ENCODE measurements around the gene ADAM22. TPM values are rescaled to one million over a fixed set of nuclear protein-coding genes. Genes with fewer than 3 reads are reported as not detected.

Gene ADAM22
- total RNA-seq, 2 donors from 2014 or later = 1.0 to 3.6 TPM

GRCh38 chr7:88002617-88003016 lies 68.6 kb downstream of the ADAM22 start:
- Histone ChIP-seq H3K27ac (no peak overlapping the region), H3K27me3 (no peaks in the 10 kb centered on the region), H3K4me1 (no peaks in the 10 kb centered on the region), H3K9me3 (no peaks in the 10 kb centered on the region), H3K4me3 (no peak overlapping the region), H3K36me3 (replicated peaks in 1 of 2; ENCODE audit: insufficient read depth in 1 of 2, low read depth in 2 of 2) (no peaks in the 10 kb centered on the region)
- no peak for ATAC-seq
- DNase-seq = no peak
- TF ChIP-seq CTCF (IDR thresholded peaks at IDR 0.05) = no peak
- no peak for TF ChIP-seq POLR2A (IDR thresholded peaks at IDR 0.05)
- intact Hi-C loops (cut with DNase I) = no loop called here

DNA sequence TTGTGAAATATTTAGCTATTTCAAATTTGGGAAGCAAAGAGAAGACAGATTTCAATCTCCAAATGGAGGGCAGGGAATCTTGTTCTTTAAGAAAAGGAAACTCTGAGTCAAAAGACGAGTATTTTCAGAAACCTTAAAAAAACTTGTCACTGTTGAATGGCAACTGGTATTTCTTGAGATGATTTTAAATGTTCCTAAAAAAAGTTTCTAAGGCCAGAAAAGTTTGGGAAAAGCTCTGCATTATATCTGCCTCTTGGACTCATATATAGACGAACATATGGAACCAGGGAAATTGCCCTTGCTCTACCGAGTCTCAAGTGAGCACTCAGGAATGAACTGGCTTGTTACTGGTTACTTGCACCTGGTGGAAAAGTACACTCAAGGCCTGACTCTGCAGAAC lies 69.5 kb downstream of the ADAM22 start:
- Histone ChIP-seq H3K4me3 (no peak overlapping the region), H3K9me3 (no peaks in the 10 kb centered on the region), H3K27me3 (no peaks in the 10 kb centered on the region), H3K4me1 (no peaks in the 10 kb centered on the region), H3K36me3 (replicated peaks in 1 of 2; ENCODE audit: insufficient read depth in 1 of 2, low read depth in 2 of 2) (no peaks in the 10 kb centered on the region), H3K27ac (no peak overlapping the region)
- ATAC-seq = no peak
- no peak for DNase-seq
- 77 to 82% methylated on average over 3 of the region's 3 CpGs for WGBS, 2 donors
- TF ChIP-seq POLR2A (IDR thresholded peaks at IDR 0.05) = no peak
- TF ChIP-seq CTCF (IDR thresholded peaks at IDR 0.05) = no peak
- intact Hi-C loops (cut with DNase I) = no loop called here

GRCh38 chr7:88005191-88005590 lies 71.1 kb downstream of the ADAM22 start:
- Histone ChIP-seq H3K27ac (no peak overlapping the region), H3K4me1 (no peaks in the 10 kb centered on the region), H3K4me3 (no peak overlapping the region), H3K27me3 (no peaks in the 10 kb centered on the region), H3K36me3 (replicated peaks in 1 of 2; ENCODE audit: insufficient read depth in 1 of 2, low read depth in 2 of 2) (no peaks in the 10 kb centered on the region), H3K9me3 (no peaks in the 10 kb centered on the region)
- ATAC-seq (no peak), DNase-seq (no peak)
- intact Hi-C loops (cut with DNase I) = no loop called here
- TF ChIP-seq POLR2A (IDR thresholded peaks at IDR 0.05) (no peak), CTCF (IDR thresholded peaks at IDR 0.05) (no peak)

GRCh38 chr7:88009651-88010050 lies 75.6 kb downstream of the ADAM22 start:
- no peaks in the 10 kb centered on the region for H3K9me3 ChIP-seq
- ATAC-seq (no peak), DNase-seq (no peak)
- intact Hi-C loops (cut with DNase I) = no loop called here
- TF ChIP-seq POLR2A (IDR thresholded peaks at IDR 0.05) (no peak), CTCF (IDR thresholded peaks at IDR 0.05) (no peak)
- H3K27me3 ChIP-seq = no peaks in the 10 kb centered on the region
- H3K4me3 ChIP-seq = no peak overlapping the region
- no peaks in the 10 kb centered on the region for H3K4me1 ChIP-seq
- H3K36me3 ChIP-seq (replicated peaks in 1 of 2; ENCODE audit: insufficient read depth in 1 of 2, low read depth in 2 of 2) = no peaks in the 10 kb centered on the region
- WGBS, 2 donors = 81 to 83% methylated on average over 3 of the region's 3 CpGs
- no peak overlapping the region for H3K27ac ChIP-seq

- Histone ChIP-seq H3K4me1 (no peaks in the 10 kb centered on the region), H3K36me3 (replicated peaks in 1 of 2; ENCODE audit: insufficient read depth in 1 of 2, low read depth in 2 of 2) (no peaks in the 10 kb centered on the region), H3K9me3 (no peaks in the 10 kb centered on the region), H3K27ac (no peak overlapping the region), H3K27me3 (no peaks in the 10 kb centered on the region), H3K4me3 (no peak overlapping the region)
- intact Hi-C loops (cut with DNase I) = no loop called here
- DNase-seq = no peak
- no peak for ATAC-seq
- TF ChIP-seq POLR2A (IDR thresholded peaks at IDR 0.05) (no peak), CTCF (IDR thresholded peaks at IDR 0.05) (no peak)
Measured at GRCh38 chr7:88012086-88012485, 78.0 kb downstream of the ADAM22 start.
